ENCODE data around the gene TIPARP.
"Not testable (repeated sequence)": the region's sequence is repeated elsewhere in the genome, so short reads cannot be mapped to it uniquely, and the experiment has no call there.

Gene TIPARP

DNA sequence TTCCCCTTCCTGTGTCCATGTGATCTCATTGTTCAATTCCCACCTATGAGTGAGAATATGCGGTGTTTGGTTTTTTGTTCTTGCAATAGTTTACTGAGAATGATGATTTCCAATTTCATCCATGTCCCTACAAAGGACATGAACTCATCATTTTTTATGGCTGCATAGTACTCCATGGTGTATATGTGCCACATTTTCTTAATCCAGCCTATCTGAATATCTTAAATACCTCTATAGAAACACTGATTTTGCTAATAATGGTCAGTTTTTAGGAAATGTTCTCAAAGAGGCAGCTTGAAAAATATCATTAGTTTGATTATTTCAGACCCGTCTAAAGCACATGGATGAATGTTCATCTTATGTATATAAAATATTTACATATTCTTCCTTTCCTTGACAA, 21.7 kb upstream of the TIPARP start:
- not testable (repeated sequence) for DNase-seq

GRCh38 chr3:156654834-156655233, 19.6 kb upstream of the TIPARP start:
- DNase-seq = no peak

GRCh38 chr3:156655819-156656550, 18.4 kb upstream of the TIPARP start:
- DNase-seq = no peak

- no peak for DNase-seq
These were observed 16.9 kb upstream of the TIPARP start for GRCh38 chr3:156657440-156657839.

GRCh38 chr3:156657862-156658731, 16.3 kb upstream of the TIPARP start:
- DNase-seq = no peak

- no peak for DNase-seq
These were observed 15.7 kb upstream of the TIPARP start for GRCh38 chr3:156658732-156659090.

GRCh38 chr3:156659260-156659659, 15.1 kb upstream of the TIPARP start:
- peak; percentile 8 for DNase-seq

GRCh38 chr3:156661155-156661554, 13.2 kb upstream of the TIPARP start:
- no peak for DNase-seq

- no peak for DNase-seq
These were observed 10.2 kb upstream of the TIPARP start for GRCh38 chr3:156664011-156664830.

DNA sequence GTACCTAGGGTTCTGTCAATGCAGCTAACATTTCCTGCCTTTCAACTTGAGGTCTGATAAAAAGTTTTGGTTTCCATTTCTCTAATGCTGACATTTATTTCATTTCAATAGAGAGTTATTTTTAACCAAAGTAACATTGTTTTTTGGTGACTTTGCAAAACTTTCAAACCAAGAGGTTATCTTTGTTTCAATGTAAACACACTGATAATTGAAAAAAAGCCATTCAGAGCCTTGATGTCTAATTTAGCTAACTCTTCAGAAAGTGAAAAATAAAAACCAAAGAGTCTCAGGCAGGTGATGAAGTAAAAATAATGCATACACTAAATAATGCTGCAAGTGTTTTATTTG, 9.6 kb upstream of the TIPARP start:
- DNase-seq = no peak

GRCh38 chr3:156665291-156665690, 9.1 kb upstream of the TIPARP start:
- no peak for DNase-seq

GRCh38 chr3:156666073-156666472, 8.3 kb upstream of the TIPARP start:
- no peak for DNase-seq

DNA sequence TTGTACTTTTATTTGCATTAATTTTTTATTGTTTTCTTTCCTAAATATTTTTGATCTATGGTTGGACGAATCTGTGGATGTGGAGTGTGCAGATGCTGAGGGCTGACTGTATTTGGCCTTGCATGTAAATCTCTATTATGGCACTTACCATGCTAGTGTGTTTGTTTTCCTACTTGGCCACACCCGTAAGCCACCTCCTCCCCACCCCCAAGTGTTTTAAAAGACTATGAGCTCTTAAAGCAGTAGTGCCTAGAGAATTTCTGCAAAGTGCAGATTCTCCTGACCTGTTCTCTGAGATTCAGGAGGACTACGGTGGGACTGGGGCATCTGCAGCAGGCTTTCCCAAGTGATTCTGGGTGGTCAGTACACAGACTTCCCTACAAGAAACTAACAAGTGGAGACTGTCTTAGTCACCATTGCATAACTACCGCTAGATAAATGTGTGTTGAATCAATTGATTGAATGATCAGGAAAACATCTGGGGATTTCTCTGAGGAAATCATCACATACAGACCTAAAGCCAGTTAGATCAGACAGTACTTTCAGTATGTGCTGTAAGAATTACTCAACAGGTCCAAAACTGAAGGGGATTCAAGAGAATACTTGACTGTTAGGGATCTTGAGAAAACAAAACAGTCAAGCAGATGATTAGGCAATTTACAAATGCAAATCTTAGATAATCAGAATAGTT, 6.2 kb upstream of the TIPARP start:
- DNase-seq = no peak

GRCh38 chr3:156670077-156670476, 4.3 kb upstream of the TIPARP start:
- DNase-seq = no peak

DNA sequence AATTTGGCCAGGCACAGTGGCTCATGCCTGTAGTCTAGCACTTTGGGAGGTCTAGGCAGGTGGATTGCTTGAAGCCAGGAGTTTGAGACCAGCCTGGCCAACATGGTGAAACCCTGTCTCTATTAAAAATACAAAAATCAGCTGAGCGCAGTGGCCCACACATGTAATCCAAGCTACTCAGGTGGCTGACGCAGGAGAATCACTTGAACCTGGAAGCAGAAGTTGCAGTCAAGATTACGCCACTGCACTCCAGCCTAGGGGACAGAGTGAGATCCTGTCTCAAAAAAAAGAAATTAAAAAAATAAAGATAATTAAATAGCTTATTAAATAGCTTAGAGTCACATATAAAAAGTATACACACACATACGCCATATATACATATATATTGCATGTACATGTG, 3.7 kb upstream of the TIPARP start:
- no peak for DNase-seq

- no peak for DNase-seq
These were observed 701 bp upstream of the TIPARP start for GRCh38 chr3:156673732-156674045.

- peak; percentile 47 for DNase-seq
These were observed 780 bp downstream of the TIPARP start for GRCh38 chr3:156674911-156675829.

DNA sequence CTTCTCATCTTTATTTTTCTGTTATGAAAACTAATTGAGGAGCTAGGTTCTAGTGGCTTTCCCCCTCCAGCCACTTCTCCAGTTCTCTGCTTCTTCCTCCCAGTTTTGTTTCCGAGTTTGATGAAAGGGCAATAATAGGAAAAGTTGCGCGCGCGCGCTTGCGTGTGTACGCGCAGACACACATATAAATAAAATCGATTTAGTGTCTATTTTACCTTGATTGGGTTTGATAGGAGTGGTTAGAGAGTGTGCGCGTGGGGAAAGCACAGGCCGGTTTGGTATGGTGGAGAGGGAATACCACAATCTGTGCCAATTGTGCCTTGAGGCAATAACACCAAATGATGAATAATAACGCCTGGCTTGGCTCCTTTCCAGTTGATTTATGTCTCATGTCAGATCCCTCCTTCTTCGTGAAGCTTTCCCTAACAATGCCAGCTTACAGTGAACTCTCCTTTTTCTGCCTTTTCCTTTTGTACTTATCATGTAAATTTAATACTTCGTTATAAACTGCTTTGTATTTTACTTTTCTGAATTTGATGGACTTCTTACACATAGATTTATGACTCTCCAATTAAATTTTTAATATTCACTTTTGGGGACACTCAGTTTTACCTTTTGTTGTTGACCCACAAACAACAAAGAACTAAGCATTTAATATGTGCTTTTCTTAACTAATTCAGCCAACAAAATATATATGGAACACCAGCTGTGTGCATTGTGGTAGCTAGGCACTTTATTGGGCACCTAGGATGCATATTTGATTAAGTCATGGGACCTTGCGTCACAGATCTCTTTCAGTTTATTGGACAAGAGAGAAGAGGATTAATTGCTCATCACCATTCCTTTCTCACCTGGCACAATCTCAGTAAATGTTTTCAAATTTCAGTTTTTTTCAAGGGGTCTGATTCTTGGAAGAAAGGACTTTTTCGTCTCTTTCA, 1.7 kb downstream of the TIPARP start:
- DNase-seq = peak; percentile 85

GRCh38 chr3:156676768-156677479, 2.5 kb downstream of the TIPARP start:
- DNase-seq = no peak

GRCh38 chr3:156677536-156677935, 3.1 kb downstream of the TIPARP start:
- no peak for DNase-seq

All from COR-L47 (cell line).